Activated naive CD4-positive, alpha-beta T cell treated with anti-CD3 and anti-CD28 coated beads, Interleukin-2, amount 10 ng/mL, durations not matched to agents 7 days and 5 days (primary cell): Measurements from ENCODE around the gene BTBD7.

Source experiments
- CTCF ChIA-PET: fragments of 350-600 bp; sonication (Branson Sonifier 250); formaldehyde crosslinking; loops from one replicate; lab custom pipeline; 2021; ENCODE audit warnings: antibody characterized with exemption; lab: Charles Lee
- DNase-seq: peaks from one replicate; pipeline ENCODE4 v3.0.0-alpha.2; 2020
- H3K27ac Mint-ChIP-seq: one replicate; pipeline ENCODE4 v1.8.0; 2021; ENCODE audit warnings: mild to moderate bottlenecking, moderate library complexity, mixed read lengths
- H3K27me3 Mint-ChIP-seq: one replicate; pipeline ENCODE4 v1.8.0; 2021; ENCODE audit warnings: mild to moderate bottlenecking, mixed read lengths
- H3K36me3 Mint-ChIP-seq: one replicate; pipeline ENCODE4 v1.8.0; 2021; ENCODE audit warnings: mixed read lengths
- H3K4me1 Mint-ChIP-seq: one replicate; pipeline ENCODE4 v1.8.0; 2021; ENCODE audit warnings: mixed read lengths
- H3K4me3 Mint-ChIP-seq: one replicate; pipeline ENCODE4 v1.8.0; 2021; ENCODE audit warnings: mild to moderate bottlenecking, moderate library complexity, mixed read lengths
- H3K9me3 Mint-ChIP-seq: one replicate; pipeline ENCODE4 v1.8.0; 2021; ENCODE audit warnings: mixed read lengths

BTBD7 gene

GRCh38 chr14:93318927-93319326, 13.9 kb downstream of the BTBD7 start:
- CTCF ChIA-PET = interaction anchor here (1.3 kb wide), 1 partner anchor 85 kb away, joined by 3 read pairs; no protein-coding TSS in a partner anchor
- H3K36me3 Mint-ChIP-seq = peaks cover 5% of the 10 kb centered on the region
- H3K4me1 Mint-ChIP-seq = peaks cover 12% of the 10 kb centered on the region
- H3K27ac Mint-ChIP-seq = no peak overlapping the region
- H3K9me3 Mint-ChIP-seq = no peaks in the 10 kb centered on the region
- no peak for DNase-seq
- H3K27me3 Mint-ChIP-seq = no peaks in the 10 kb centered on the region
- H3K4me3 Mint-ChIP-seq = no peak overlapping the region

GRCh38 chr14:93317875-93318807, 14.7 kb downstream of the BTBD7 start:
- Mint-ChIP-seq H3K4me1 (peaks cover 10% of the 10 kb centered on the region), H3K36me3 (peaks cover 5% of the 10 kb centered on the region), H3K27me3 (no peaks in the 10 kb centered on the region), H3K27ac (no peak overlapping the region), H3K4me3 (no peak overlapping the region), H3K9me3 (no peaks in the 10 kb centered on the region)
- CTCF ChIA-PET = interaction anchor here (0.6 to 1.3 kb wide), 2 partner anchors 84 to 205 kb away, joined by 3 read pairs; no protein-coding TSS in a partner anchor
- DNase-seq = no peak

- H3K36me3 Mint-ChIP-seq = peaks cover 5% of the 10 kb centered on the region
- H3K4me1 Mint-ChIP-seq = peaks cover 10% of the 10 kb centered on the region
- CTCF ChIA-PET = interaction anchor here (1.3 kb wide), 1 partner anchor 83 kb away, joined by 3 read pairs; no protein-coding TSS in a partner anchor
Measured at GRCh38 chr14:93317210-93317874, 15.5 kb downstream of the BTBD7 start.

GRCh38 chr14:93316716-93317115, 16.1 kb downstream of the BTBD7 start:
- CTCF ChIA-PET = no interaction called here
- peaks cover 4% of the 10 kb centered on the region for H3K36me3 Mint-ChIP-seq
- H3K4me3 Mint-ChIP-seq = no peak overlapping the region
- no peaks in the 10 kb centered on the region for H3K27me3 Mint-ChIP-seq
- H3K9me3 Mint-ChIP-seq = no peaks in the 10 kb centered on the region
- no peak for DNase-seq
- peaks cover 10% of the 10 kb centered on the region for H3K4me1 Mint-ChIP-seq
- no peak overlapping the region for H3K27ac Mint-ChIP-seq

More at GRCh38 chr14:93317210-93317874, 15.5 kb downstream of the BTBD7 start:
- Mint-ChIP-seq H3K27me3 (no peaks in the 10 kb centered on the region), H3K4me3 (no peak overlapping the region), H3K27ac (no peak overlapping the region), H3K9me3 (no peaks in the 10 kb centered on the region)
- no peak for DNase-seq

- Mint-ChIP-seq H3K27me3 (no peaks in the 10 kb centered on the region), H3K4me1 (peaks cover 8% of the 10 kb centered on the region)
- CTCF ChIA-PET = interaction anchor here (0.7 kb wide), 1 partner anchor 12 kb away, joined by 4 read pairs; no protein-coding TSS in a partner anchor
Measured at GRCh38 chr14:93315575-93315974, 17.3 kb downstream of the BTBD7 start.

GRCh38 chr14:93311082-93311481, 21.8 kb downstream of the BTBD7 start:
- no peaks in the 10 kb centered on the region for H3K27me3 Mint-ChIP-seq
- CTCF ChIA-PET = no interaction called here
- H3K36me3 Mint-ChIP-seq = no peaks in the 10 kb centered on the region
- no peak for DNase-seq
- no peak overlapping the region for H3K4me3 Mint-ChIP-seq
- no peaks in the 10 kb centered on the region for H3K4me1 Mint-ChIP-seq
- no peak overlapping the region for H3K27ac Mint-ChIP-seq
- H3K9me3 Mint-ChIP-seq = no peaks in the 10 kb centered on the region

More at GRCh38 chr14:93315575-93315974, 17.3 kb downstream of the BTBD7 start:
- H3K36me3 Mint-ChIP-seq = peaks cover 2% of the 10 kb centered on the region
- no peak for DNase-seq
- H3K9me3 Mint-ChIP-seq = no peaks in the 10 kb centered on the region
- H3K4me3 Mint-ChIP-seq = no peak overlapping the region
- no peak overlapping the region for H3K27ac Mint-ChIP-seq

GRCh38 chr14:93309427-93309966, 23.3 kb downstream of the BTBD7 start:
- CTCF ChIA-PET = no interaction called here
- Mint-ChIP-seq H3K36me3 (no peaks in the 10 kb centered on the region), H3K4me1 (no peaks in the 10 kb centered on the region), H3K27ac (no peak overlapping the region), H3K27me3 (no peaks in the 10 kb centered on the region), H3K9me3 (no peaks in the 10 kb centered on the region), H3K4me3 (no peak overlapping the region)
- no peak for DNase-seq

- Mint-ChIP-seq H3K27ac (no peak overlapping the region), H3K4me3 (no peak overlapping the region), H3K36me3 (no peaks in the 10 kb centered on the region), H3K9me3 (no peaks in the 10 kb centered on the region), H3K27me3 (no peaks in the 10 kb centered on the region), H3K4me1 (no peaks in the 10 kb centered on the region)
- DNase-seq = no peak
- CTCF ChIA-PET = no interaction called here
Measured at GRCh38 chr14:93308686-93309345, 24.0 kb downstream of the BTBD7 start.

GRCh38 chr14:93306812-93307211, 26.0 kb downstream of the BTBD7 start:
- no peak for DNase-seq
- no peak overlapping the region for H3K4me3 Mint-ChIP-seq
- H3K4me1 Mint-ChIP-seq = no peaks in the 10 kb centered on the region
- no peaks in the 10 kb centered on the region for H3K36me3 Mint-ChIP-seq
- no peaks in the 10 kb centered on the region for H3K9me3 Mint-ChIP-seq
- CTCF ChIA-PET = no interaction called here
- no peaks in the 10 kb centered on the region for H3K27me3 Mint-ChIP-seq
- H3K27ac Mint-ChIP-seq = no peak overlapping the region

- Mint-ChIP-seq H3K27ac (no peak overlapping the region), H3K27me3 (no peaks in the 10 kb centered on the region), H3K4me3 (no peak overlapping the region), H3K4me1 (no peaks in the 10 kb centered on the region), H3K9me3 (no peaks in the 10 kb centered on the region), H3K36me3 (no peaks in the 10 kb centered on the region)
- CTCF ChIA-PET = no interaction called here
- DNase-seq = no peak
Measured at GRCh38 chr14:93305725-93306418, 27.0 kb downstream of the BTBD7 start.

- CTCF ChIA-PET = no interaction called here
- no peak overlapping the region for H3K27ac Mint-ChIP-seq
- no peaks in the 10 kb centered on the region for H3K9me3 Mint-ChIP-seq
- H3K27me3 Mint-ChIP-seq = no peaks in the 10 kb centered on the region
- no peak overlapping the region for H3K4me3 Mint-ChIP-seq
- DNase-seq = no peak
- no peaks in the 10 kb centered on the region for H3K4me1 Mint-ChIP-seq
- no peaks in the 10 kb centered on the region for H3K36me3 Mint-ChIP-seq
Measured at GRCh38 chr14:93304771-93305170, 28.1 kb downstream of the BTBD7 start.

- Mint-ChIP-seq H3K36me3 (no peaks in the 10 kb centered on the region), H3K27me3 (no peaks in the 10 kb centered on the region), H3K9me3 (no peaks in the 10 kb centered on the region), H3K4me1 (no peaks in the 10 kb centered on the region), H3K4me3 (no peak overlapping the region), H3K27ac (no peak overlapping the region)
- CTCF ChIA-PET = interaction anchor here (0.6 kb wide), 1 partner anchor 12 kb away, joined by 4 read pairs; no protein-coding TSS in a partner anchor
- DNase-seq = no peak
Measured at GRCh38 chr14:93303659-93304058, 29.2 kb downstream of the BTBD7 start.
